ENCODE results near the gene LRPAP1. TPM values are rescaled to one million over a fixed set of nuclear protein-coding genes. Genes with fewer than 3 reads are reported as not detected.

Gene LRPAP1
- total RNA-seq, 1 donor from 2014 or later: 80.1 TPM

- Mint-ChIP-seq H3K9me3 (no peaks in the 10 kb centered on the region), H3K36me3 (ENCODE audit: low read depth) (no peaks in the 10 kb centered on the region), H3K4me3 (ENCODE audit: low read depth) (no peak overlapping the region), H3K27me3 (ENCODE audit: low read depth) (no peaks in the 10 kb centered on the region), H3K4me1 (ENCODE audit: low read depth) (no peaks in the 10 kb centered on the region), H3K27ac (no peak overlapping the region)
- DNase-seq (ENCODE audit: low spot score): no peak
- intact Hi-C loops (cut with micrococcal nuclease): no loop called here
These were observed 62.6 kb downstream of the LRPAP1 start for GRCh38 chr4:3469386-3470243.

- Mint-ChIP-seq H3K27me3 (ENCODE audit: low read depth) (no peaks in the 10 kb centered on the region), H3K27ac (no peak overlapping the region), H3K4me1 (ENCODE audit: low read depth) (no peaks in the 10 kb centered on the region), H3K9me3 (no peaks in the 10 kb centered on the region), H3K4me3 (ENCODE audit: low read depth) (no peak overlapping the region), H3K36me3 (ENCODE audit: low read depth) (no peaks in the 10 kb centered on the region)
- no peak for DNase-seq (ENCODE audit: low spot score)
- intact Hi-C loops (cut with micrococcal nuclease): no loop called here
These were observed 63.4 kb downstream of the LRPAP1 start for GRCh38 chr4:3468804-3469203.

DNA sequence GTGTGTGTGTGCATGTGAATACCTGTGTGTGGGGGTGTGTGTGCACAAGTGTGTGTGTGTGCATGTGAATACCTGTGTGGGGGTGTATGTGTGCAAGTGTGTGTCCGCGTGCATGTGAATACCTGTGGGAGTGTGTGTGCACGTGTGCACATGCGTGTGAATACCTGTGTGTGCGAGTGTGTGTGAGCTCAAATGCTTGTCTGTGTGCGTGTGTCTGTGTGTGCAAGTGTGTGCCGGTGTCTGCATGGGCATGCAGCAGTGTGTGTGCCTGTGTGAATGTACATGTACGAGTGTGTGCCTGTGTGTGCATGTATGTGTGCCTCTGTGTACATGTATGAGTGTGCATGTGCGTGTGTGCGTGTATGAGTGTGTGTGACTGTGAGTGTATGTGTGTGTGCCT, 64.1 kb downstream of the LRPAP1 start:
- intact Hi-C loops (cut with micrococcal nuclease): no loop called here
- DNase-seq (ENCODE audit: low spot score): no peak

GRCh38 chr4:3467601-3468031, 64.6 kb downstream of the LRPAP1 start:
- H3K4me1 Mint-ChIP-seq (ENCODE audit: low read depth): no peaks in the 10 kb centered on the region
- intact Hi-C loops (cut with micrococcal nuclease): no loop called here
- H3K36me3 Mint-ChIP-seq (ENCODE audit: low read depth): no peaks in the 10 kb centered on the region
- peaks cover 2% of the 10 kb centered on the region for H3K27me3 Mint-ChIP-seq (ENCODE audit: low read depth)
- no peaks in the 10 kb centered on the region for H3K9me3 Mint-ChIP-seq
- DNase-seq (ENCODE audit: low spot score): no peak
- no peak overlapping the region for H3K27ac Mint-ChIP-seq
- no peak overlapping the region for H3K4me3 Mint-ChIP-seq (ENCODE audit: low read depth)

More for the DNA sequence above, 64.1 kb downstream of the LRPAP1 start:
- no peaks in the 10 kb centered on the region for H3K27me3 Mint-ChIP-seq (ENCODE audit: low read depth)
- no peaks in the 10 kb centered on the region for H3K9me3 Mint-ChIP-seq
- no peak overlapping the region for H3K27ac Mint-ChIP-seq
- H3K4me1 Mint-ChIP-seq (ENCODE audit: low read depth): no peaks in the 10 kb centered on the region
- H3K4me3 Mint-ChIP-seq (ENCODE audit: low read depth): no peak overlapping the region
- no peaks in the 10 kb centered on the region for H3K36me3 Mint-ChIP-seq (ENCODE audit: low read depth)

DNA sequence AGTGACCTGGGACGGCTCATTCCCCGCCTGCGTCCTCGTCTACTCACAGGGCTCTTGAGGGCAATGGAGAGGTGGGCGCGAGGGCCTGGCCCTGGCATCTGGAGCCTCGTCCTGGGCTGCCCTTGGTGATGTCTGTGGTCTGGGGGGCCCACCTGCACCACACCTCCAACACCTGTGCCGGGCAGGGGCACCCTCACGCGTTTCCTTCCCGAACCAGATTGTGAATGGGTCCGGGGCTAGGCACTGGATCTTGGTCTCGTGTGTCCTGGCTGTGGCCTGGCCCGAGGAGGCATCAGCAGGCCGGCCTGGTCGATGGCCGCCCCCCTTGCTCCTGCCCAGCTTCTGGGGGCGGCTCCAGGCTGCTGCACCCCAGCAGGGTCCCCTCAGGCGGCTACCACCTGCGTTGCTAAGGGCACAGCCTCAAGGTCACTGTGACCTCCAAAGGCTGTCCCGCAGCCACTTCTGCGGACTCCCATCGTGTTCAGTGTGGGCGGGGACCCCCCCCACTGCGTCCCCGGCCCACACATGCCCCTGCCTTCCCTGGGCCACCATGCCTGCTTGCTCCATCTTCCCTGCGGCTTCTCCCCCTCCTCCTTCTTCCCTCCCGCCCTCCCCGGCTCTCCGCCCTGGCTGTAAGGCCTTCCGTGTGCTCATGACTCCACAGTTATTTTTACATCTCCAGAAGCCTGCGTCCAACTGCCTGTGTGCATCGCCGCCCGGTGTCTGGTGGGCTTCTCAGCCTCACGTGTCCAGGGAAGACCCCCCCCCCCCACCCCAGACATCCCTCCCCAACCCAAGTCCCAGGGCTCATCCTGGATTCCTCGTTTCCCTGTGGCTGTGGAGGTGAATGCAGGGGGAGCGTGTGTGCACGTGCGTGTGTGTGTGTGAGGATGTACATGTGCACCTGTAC, 65.3 kb downstream of the LRPAP1 start:
- H3K4me1 Mint-ChIP-seq (ENCODE audit: low read depth): no peaks in the 10 kb centered on the region
- H3K27ac Mint-ChIP-seq: no peak overlapping the region
- intact Hi-C loops (cut with micrococcal nuclease): no loop called here
- DNase-seq (ENCODE audit: low spot score): no peak
- peaks cover 9% of the 10 kb centered on the region for H3K27me3 Mint-ChIP-seq (ENCODE audit: low read depth)
- H3K4me3 Mint-ChIP-seq (ENCODE audit: low read depth): no peak overlapping the region
- no peaks in the 10 kb centered on the region for H3K9me3 Mint-ChIP-seq
- H3K36me3 Mint-ChIP-seq (ENCODE audit: low read depth): no peaks in the 10 kb centered on the region

GRCh38 chr4:3465698-3466671, 66.2 kb downstream of the LRPAP1 start:
- intact Hi-C loops (cut with micrococcal nuclease): no loop called here
- Mint-ChIP-seq H3K4me1 (ENCODE audit: low read depth) (no peaks in the 10 kb centered on the region), H3K4me3 (ENCODE audit: low read depth) (no peak overlapping the region), H3K36me3 (ENCODE audit: low read depth) (no peaks in the 10 kb centered on the region), H3K9me3 (no peaks in the 10 kb centered on the region), H3K27me3 (ENCODE audit: low read depth) (peaks cover 10% of the 10 kb centered on the region), H3K27ac (no peak overlapping the region)
- no peak for DNase-seq (ENCODE audit: low spot score)

DNA sequence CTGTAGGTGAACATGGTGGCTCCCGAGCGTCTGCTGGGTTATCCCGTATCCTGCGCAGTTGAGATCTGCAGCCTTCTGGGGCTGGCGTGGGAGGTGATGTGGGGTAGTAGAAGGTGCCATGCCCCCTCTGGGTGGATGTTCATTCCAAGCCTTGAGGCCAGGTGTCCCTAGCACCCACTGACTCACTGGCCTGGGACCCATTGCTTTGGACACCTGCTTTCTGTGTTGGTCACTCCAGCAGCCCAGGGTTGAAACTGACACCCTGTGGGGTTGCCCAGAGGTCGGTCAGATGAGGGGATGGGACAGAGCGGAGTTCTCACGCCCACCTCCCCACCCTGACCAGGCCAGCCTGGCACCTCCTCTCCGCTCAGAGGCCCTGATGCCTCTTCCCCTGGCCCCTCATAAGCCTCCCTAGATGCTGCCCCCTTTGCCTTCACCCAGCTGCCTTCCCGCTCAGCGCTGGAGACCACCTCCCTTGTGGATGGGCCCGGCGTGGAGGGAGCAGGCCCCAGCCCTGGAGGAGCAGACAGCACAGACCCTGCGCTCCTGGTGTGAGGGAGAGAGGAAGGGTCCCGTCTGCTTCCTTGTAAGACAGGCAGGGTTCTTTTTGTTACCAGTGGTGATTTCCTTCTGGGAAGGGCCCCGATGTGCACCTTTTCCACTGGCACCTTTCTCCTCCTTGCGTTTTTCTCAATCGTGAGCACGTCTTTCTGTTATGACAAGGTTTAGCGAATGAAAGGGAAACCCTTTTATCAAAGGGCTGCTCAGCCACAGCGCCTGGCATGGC, 67.1 kb downstream of the LRPAP1 start:
- Mint-ChIP-seq H3K27ac (no peak overlapping the region), H3K4me3 (ENCODE audit: low read depth) (no peak overlapping the region), H3K4me1 (ENCODE audit: low read depth) (no peaks in the 10 kb centered on the region), H3K27me3 (ENCODE audit: low read depth) (peaks cover 11% of the 10 kb centered on the region), H3K9me3 (no peaks in the 10 kb centered on the region), H3K36me3 (ENCODE audit: low read depth) (no peaks in the 10 kb centered on the region)
- intact Hi-C loops (cut with micrococcal nuclease): no loop called here
- no peak for DNase-seq (ENCODE audit: low spot score)

DNA sequence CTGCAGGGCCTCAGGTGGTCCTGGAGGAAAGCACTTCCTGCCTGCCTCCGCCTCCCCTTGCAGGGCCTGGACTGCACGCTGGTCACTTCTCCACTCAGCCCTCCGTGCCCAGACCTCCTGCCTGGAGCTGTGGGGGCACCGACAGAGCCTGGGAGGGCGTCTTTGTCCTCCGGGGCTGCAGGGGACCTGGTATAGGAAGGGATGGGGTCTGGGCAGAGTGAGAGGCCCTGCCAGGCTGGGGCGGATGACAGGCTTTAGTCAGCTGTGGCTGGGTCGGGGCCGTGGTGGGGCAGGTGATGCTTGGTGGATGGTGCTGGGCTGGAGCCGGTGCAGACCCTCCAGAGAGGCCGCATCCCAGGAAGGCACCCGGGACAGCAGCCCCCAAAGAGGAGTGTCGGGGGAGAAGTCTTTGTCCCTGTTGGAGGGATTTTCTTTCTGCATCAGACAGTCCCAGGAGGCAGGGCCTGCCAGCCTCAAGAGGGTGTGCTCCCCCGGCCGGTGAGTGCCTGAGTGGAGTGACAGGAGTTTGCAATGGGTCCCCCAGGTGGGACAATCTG, 67.8 kb downstream of the LRPAP1 start:
- Mint-ChIP-seq H3K9me3 (no peaks in the 10 kb centered on the region), H3K27me3 (ENCODE audit: low read depth) (peaks cover 11% of the 10 kb centered on the region)
- no peak for DNase-seq (ENCODE audit: low spot score)

GRCh38 chr4:3463556-3464348, 68.5 kb downstream of the LRPAP1 start:
- intact Hi-C loops (cut with micrococcal nuclease): no loop called here
- no peak overlapping the region for H3K27ac Mint-ChIP-seq
- no peaks in the 10 kb centered on the region for H3K9me3 Mint-ChIP-seq
- H3K4me1 Mint-ChIP-seq (ENCODE audit: low read depth): no peaks in the 10 kb centered on the region
- H3K36me3 Mint-ChIP-seq (ENCODE audit: low read depth): no peaks in the 10 kb centered on the region
- H3K4me3 Mint-ChIP-seq (ENCODE audit: low read depth): no peak overlapping the region
- DNase-seq (ENCODE audit: low spot score): no peak
- H3K27me3 Mint-ChIP-seq (ENCODE audit: low read depth): peaks cover 11% of the 10 kb centered on the region

More for the DNA sequence above, 67.8 kb downstream of the LRPAP1 start:
- Mint-ChIP-seq H3K27ac (no peak overlapping the region), H3K36me3 (ENCODE audit: low read depth) (no peaks in the 10 kb centered on the region), H3K4me1 (ENCODE audit: low read depth) (no peaks in the 10 kb centered on the region), H3K4me3 (ENCODE audit: low read depth) (no peak overlapping the region)
- intact Hi-C loops (cut with micrococcal nuclease): no loop called here

DNA sequence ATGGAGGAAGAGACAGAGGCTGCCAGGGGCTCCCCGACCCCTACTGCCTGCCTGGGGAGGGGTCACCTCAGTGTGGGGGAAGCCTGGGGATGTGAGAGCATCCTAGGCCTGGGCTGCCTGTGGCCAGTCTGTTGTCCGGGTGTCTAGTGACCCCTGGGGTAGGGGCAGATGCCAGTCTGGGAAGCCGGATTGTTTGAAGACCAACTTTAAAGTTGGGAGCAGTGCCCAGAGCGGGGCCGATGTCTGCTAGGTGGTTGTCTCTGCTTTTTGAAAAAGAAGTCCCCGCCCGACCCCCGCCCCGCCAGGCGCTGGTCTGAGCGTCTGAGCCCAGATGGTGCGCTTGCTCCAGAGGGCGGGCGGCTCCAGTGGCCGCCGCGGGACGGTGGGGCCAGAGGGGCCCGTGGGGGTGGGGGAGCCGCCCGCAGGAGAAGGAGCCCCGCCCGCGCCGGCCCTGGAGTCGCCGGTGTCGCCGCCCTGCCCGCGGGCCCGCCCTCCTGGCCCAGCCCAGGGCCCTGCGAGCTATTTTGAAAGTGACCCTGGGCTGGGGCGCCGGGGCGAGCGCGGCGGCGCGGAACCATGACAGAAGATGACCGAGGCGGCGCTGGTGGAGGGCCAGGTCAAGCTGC, 69.3 kb downstream of the LRPAP1 start, which contains the start of gene DOK7:
TSS of gene DOK7 (plus strand) at position 517 of the 626 bp plus-strand sequence. CDS start at position 587, 70 bp downstream.
- H3K9me3 Mint-ChIP-seq: no peaks in the 10 kb centered on the region
- no peaks in the 10 kb centered on the region for H3K36me3 Mint-ChIP-seq (ENCODE audit: low read depth)
- no peak within 1 kb of the TSS for H3K4me3 Mint-ChIP-seq (ENCODE audit: low read depth)
- intact Hi-C loops (cut with micrococcal nuclease): no loop called here
- no peak for DNase-seq (ENCODE audit: low spot score)
- H3K27ac Mint-ChIP-seq: no peak within 1 kb of the TSS
- H3K4me1 Mint-ChIP-seq (ENCODE audit: low read depth): no peaks in the 10 kb centered on the region
- peaks cover 11% of the 10 kb centered on the region for H3K27me3 Mint-ChIP-seq (ENCODE audit: low read depth)
